Measurements from ENCODE around the gene STXBP5.

DNA sequence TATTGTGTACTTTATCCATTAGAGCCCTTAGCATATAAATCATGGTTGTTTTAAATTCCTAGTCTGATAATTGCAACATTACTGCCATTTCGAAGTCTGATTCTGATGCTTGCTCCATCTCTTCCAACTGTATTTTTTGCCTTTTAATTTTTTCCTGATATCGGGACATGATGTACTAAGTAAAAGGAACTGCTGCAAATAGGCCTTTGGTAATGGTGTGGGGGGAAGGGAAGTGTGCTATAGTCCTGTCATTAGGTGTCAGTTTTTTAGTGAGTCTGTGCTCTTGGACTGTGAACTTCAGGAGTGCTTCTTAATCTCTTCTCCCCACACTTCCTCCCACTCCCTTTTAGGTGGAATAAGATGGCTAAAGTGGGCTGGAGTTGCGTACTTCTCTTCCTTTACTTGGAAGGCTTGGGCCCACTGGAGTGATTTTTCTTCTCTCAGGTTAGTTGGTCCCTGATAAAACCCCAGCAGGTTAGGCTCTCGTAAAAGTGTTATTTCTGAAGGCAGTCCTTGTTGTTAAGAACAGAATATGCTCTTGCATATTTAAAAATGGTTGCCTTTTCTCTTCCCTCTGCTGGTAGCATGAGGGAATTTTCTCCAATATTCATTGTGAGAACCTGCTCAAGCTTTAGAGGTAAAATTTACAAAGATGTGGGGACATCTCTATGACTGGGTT lies 18.1 kb downstream of the STXBP5 start:
- TF ChIP-seq POLR2AphosphoS5 (IDR thresholded peaks at IDR 0.05; ENCODE audit: borderline replicate concordance, low read depth, low read length) (no peak), EZH2 (IDR thresholded peaks at IDR 0.05) (no peak)
